Measurements from ENCODE around the gene MAPT. TPM values are rescaled to one million over a fixed set of nuclear protein-coding genes. Genes with fewer than 3 reads are reported as not detected.
"Not testable (repeated sequence)": the region's sequence is repeated elsewhere in the genome, so short reads cannot be mapped to it uniquely, and the experiment has no call there.

Gene MAPT
- polyA plus RNA-seq, 1 donor = 10.0 TPM

- 90% methylated on average over 2 of the region's 9 CpGs for WGBS (ENCODE audit: insufficient coverage, low lambda C conversion rate)
- no peaks in the 10 kb centered on the region for H3K9me3 ChIP-seq (ENCODE audit: control insufficient read depth, low read depth, low read length)
- no peak overlapping the region for H3K27ac ChIP-seq (ENCODE audit: low read length)
- no peaks in the 10 kb centered on the region for H3K36me3 ChIP-seq (ENCODE audit: control insufficient read depth, insufficient read depth, low read length)
- no peaks in the 10 kb centered on the region for H3K4me1 ChIP-seq (ENCODE audit: control insufficient read depth, insufficient read depth, low read length)
- DNase-seq = no peak
- no peaks in the 10 kb centered on the region for H3K27me3 ChIP-seq (ENCODE audit: control insufficient read depth, insufficient read depth, low read length)
- no peak overlapping the region for H3K4me3 ChIP-seq (ENCODE audit: low read length)
Observed at GRCh38 chr17:46013502-46014165, 119.3 kb downstream of the MAPT start.

GRCh38 chr17:46019408-46019925 lies 125.1 kb downstream of the MAPT start:
- H3K4me3 ChIP-seq (ENCODE audit: low read length); H3K27me3 ChIP-seq (ENCODE audit: control insufficient read depth, insufficient read depth, low read length); H3K4me1 ChIP-seq (ENCODE audit: control insufficient read depth, insufficient read depth, low read length); H3K27ac ChIP-seq (ENCODE audit: low read length); H3K36me3 ChIP-seq (ENCODE audit: control insufficient read depth, insufficient read depth, low read length); H3K9me3 ChIP-seq (ENCODE audit: control insufficient read depth, low read depth, low read length); DNase-seq: not testable (repeated sequence)
- WGBS (ENCODE audit: insufficient coverage, low lambda C conversion rate) = no CpG with 5 or more reads among the region's 8 CpGs

- Histone ChIP-seq H3K27ac (ENCODE audit: low read length) (no peak overlapping the region), H3K9me3 (ENCODE audit: control insufficient read depth, low read depth, low read length) (no peaks in the 10 kb centered on the region), H3K4me1 (ENCODE audit: control insufficient read depth, insufficient read depth, low read length) (no peaks in the 10 kb centered on the region), H3K27me3 (ENCODE audit: control insufficient read depth, insufficient read depth, low read length) (no peaks in the 10 kb centered on the region), H3K36me3 (ENCODE audit: control insufficient read depth, insufficient read depth, low read length) (peaks cover 6% of the 10 kb centered on the region), H3K4me3 (ENCODE audit: low read length) (no peak overlapping the region)
- DNase-seq = no peak
- 100% methylated on average over 1 of the region's 14 CpGs for WGBS (ENCODE audit: insufficient coverage, low lambda C conversion rate)
Observed at GRCh38 chr17:46020023-46020761, 125.8 kb downstream of the MAPT start.

- no peak for DNase-seq
- Histone ChIP-seq H3K36me3 (ENCODE audit: control insufficient read depth, insufficient read depth, low read length) (peaks cover 14% of the 10 kb centered on the region), H3K4me3 (ENCODE audit: low read length) (no peak overlapping the region), H3K27me3 (ENCODE audit: control insufficient read depth, insufficient read depth, low read length) (no peaks in the 10 kb centered on the region), H3K9me3 (ENCODE audit: control insufficient read depth, low read depth, low read length) (no peaks in the 10 kb centered on the region), H3K27ac (ENCODE audit: low read length) (no peak overlapping the region), H3K4me1 (ENCODE audit: control insufficient read depth, insufficient read depth, low read length) (no peaks in the 10 kb centered on the region)
- WGBS (ENCODE audit: insufficient coverage, low lambda C conversion rate) = no CpG with 5 or more reads among the region's 12 CpGs
Observed at GRCh38 chr17:46020998-46021397, 126.6 kb downstream of the MAPT start.

- H3K27me3 ChIP-seq (ENCODE audit: control insufficient read depth, insufficient read depth, low read length); H3K4me3 ChIP-seq (ENCODE audit: low read length); DNase-seq; H3K9me3 ChIP-seq (ENCODE audit: control insufficient read depth, low read depth, low read length); H3K27ac ChIP-seq (ENCODE audit: low read length); H3K4me1 ChIP-seq (ENCODE audit: control insufficient read depth, insufficient read depth, low read length): not testable (repeated sequence)
- peaks cover 34% of the 10 kb centered on the region for H3K36me3 ChIP-seq (ENCODE audit: control insufficient read depth, insufficient read depth, low read length)
- WGBS (ENCODE audit: insufficient coverage, low lambda C conversion rate) = no CpG with 5 or more reads among the region's 7 CpGs
Observed at GRCh38 chr17:46023366-46023765, 129.0 kb downstream of the MAPT start.

- DNase-seq = no peak
- no peak overlapping the region for H3K4me3 ChIP-seq (ENCODE audit: low read length)
- H3K27ac ChIP-seq (ENCODE audit: low read length) = no peak overlapping the region
- no peaks in the 10 kb centered on the region for H3K9me3 ChIP-seq (ENCODE audit: control insufficient read depth, low read depth, low read length)
- WGBS (ENCODE audit: insufficient coverage, low lambda C conversion rate) = no CpG with 5 or more reads among the region's 24 CpGs
- no peaks in the 10 kb centered on the region for H3K27me3 ChIP-seq (ENCODE audit: control insufficient read depth, insufficient read depth, low read length)
- H3K4me1 ChIP-seq (ENCODE audit: control insufficient read depth, insufficient read depth, low read length) = no peaks in the 10 kb centered on the region
- H3K36me3 ChIP-seq (ENCODE audit: control insufficient read depth, insufficient read depth, low read length) = peaks cover 38% of the 10 kb centered on the region
Observed at GRCh38 chr17:46023783-46024388, 129.5 kb downstream of the MAPT start.

GRCh38 chr17:46024590-46024989 lies 130.2 kb downstream of the MAPT start:
- Histone ChIP-seq H3K36me3 (ENCODE audit: control insufficient read depth, insufficient read depth, low read length) (peaks cover 44% of the 10 kb centered on the region), H3K27ac (ENCODE audit: low read length) (no peak overlapping the region)
- DNase-seq = no peak

GRCh38 chr17:46025060-46025459 lies 130.7 kb downstream of the MAPT start:
- Histone ChIP-seq H3K9me3 (ENCODE audit: control insufficient read depth, low read depth, low read length) (no peaks in the 10 kb centered on the region), H3K4me1 (ENCODE audit: control insufficient read depth, insufficient read depth, low read length) (no peaks in the 10 kb centered on the region), H3K4me3 (ENCODE audit: low read length) (no peak overlapping the region), H3K27ac (ENCODE audit: low read length) (no peak overlapping the region), H3K27me3 (ENCODE audit: control insufficient read depth, insufficient read depth, low read length) (no peaks in the 10 kb centered on the region), H3K36me3 (ENCODE audit: control insufficient read depth, insufficient read depth, low read length) (peaks cover 46% of the 10 kb centered on the region)
- no peak for DNase-seq
- no CpG with 5 or more reads among the region's 10 CpGs for WGBS (ENCODE audit: insufficient coverage, low lambda C conversion rate)

More at GRCh38 chr17:46024590-46024989, 130.2 kb downstream of the MAPT start:
- WGBS (ENCODE audit: insufficient coverage, low lambda C conversion rate) = no CpG with 5 or more reads among the region's 14 CpGs
- H3K27me3 ChIP-seq (ENCODE audit: control insufficient read depth, insufficient read depth, low read length) = no peaks in the 10 kb centered on the region
- H3K4me3 ChIP-seq (ENCODE audit: low read length) = no peak overlapping the region
- no peaks in the 10 kb centered on the region for H3K9me3 ChIP-seq (ENCODE audit: control insufficient read depth, low read depth, low read length)
- no peaks in the 10 kb centered on the region for H3K4me1 ChIP-seq (ENCODE audit: control insufficient read depth, insufficient read depth, low read length)

GRCh38 chr17:46025510-46026165 lies 131.3 kb downstream of the MAPT start:
- H3K9me3 ChIP-seq (ENCODE audit: control insufficient read depth, low read depth, low read length) = no peaks in the 10 kb centered on the region
- no peaks in the 10 kb centered on the region for H3K27me3 ChIP-seq (ENCODE audit: control insufficient read depth, insufficient read depth, low read length)
- no peak for DNase-seq
- peaks cover 51% of the 10 kb centered on the region for H3K36me3 ChIP-seq (ENCODE audit: control insufficient read depth, insufficient read depth, low read length)
- H3K4me3 ChIP-seq (ENCODE audit: low read length) = no peak overlapping the region
- H3K4me1 ChIP-seq (ENCODE audit: control insufficient read depth, insufficient read depth, low read length) = no peaks in the 10 kb centered on the region
- no peak overlapping the region for H3K27ac ChIP-seq (ENCODE audit: low read length)
- WGBS (ENCODE audit: insufficient coverage, low lambda C conversion rate) = no CpG with 5 or more reads among the region's 8 CpGs
